ENCODE measurements around the gene CD109. TPM values are rescaled to one million over a fixed set of nuclear protein-coding genes. Genes with fewer than 3 reads are reported as not detected.

Gene CD109
- total and polyA plus RNA-seq, 10 donors = 0.17 to 6.9 (median 3.8) TPM

DNA sequence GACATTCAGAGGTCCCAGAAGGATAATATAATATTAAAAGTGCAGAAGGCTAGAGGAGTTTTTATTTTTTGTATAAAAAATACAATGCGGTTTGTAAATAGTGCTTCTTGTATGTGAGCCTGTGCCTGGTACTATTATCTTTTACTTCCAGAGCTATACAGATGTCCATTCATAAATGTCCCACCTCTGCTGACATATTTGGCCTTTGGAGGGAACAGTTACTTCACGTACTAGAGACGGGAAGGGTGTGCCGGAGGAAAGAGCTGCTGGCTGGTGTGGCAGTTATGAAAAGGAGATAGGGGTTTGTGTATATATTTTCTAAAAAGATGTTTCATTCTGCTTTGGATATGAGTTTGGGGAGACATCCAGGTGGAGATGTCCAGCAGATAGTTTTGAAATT lies 8.8 kb downstream of the CD109 start:
- H3K27ac ChIP-seq = no peak overlapping the region

DNA sequence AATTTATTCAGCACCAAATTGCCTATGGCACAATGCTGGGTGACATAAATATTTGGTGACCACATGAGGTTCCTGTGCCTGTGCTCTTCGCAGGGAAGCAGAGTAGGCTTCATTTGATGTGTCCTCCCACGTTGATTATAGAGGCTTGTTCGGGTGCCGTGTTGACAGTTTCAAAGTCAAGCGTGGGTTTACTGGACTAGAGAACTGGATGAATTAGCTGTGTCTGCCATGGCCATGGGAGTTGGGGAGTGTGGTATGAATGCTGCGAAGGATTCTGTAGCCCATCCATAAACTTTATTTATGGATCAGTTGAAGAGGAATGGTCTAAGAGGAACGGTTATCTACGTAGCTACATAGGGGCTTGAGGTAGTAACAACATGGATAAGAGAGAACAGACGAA lies 11.0 kb downstream of the CD109 start:
- WGBS, 5 donors = 91 to 95% (median 91%) methylated on average over 9 of the region's 9 CpGs
- TF ChIP-seq POLR2AphosphoS5 (IDR thresholded peaks at IDR 0.05) = no peak
- TF ChIP-seq POLR2A (IDR thresholded peaks at IDR 0.05) = no peak
- TF ChIP-seq, protein P1, sequence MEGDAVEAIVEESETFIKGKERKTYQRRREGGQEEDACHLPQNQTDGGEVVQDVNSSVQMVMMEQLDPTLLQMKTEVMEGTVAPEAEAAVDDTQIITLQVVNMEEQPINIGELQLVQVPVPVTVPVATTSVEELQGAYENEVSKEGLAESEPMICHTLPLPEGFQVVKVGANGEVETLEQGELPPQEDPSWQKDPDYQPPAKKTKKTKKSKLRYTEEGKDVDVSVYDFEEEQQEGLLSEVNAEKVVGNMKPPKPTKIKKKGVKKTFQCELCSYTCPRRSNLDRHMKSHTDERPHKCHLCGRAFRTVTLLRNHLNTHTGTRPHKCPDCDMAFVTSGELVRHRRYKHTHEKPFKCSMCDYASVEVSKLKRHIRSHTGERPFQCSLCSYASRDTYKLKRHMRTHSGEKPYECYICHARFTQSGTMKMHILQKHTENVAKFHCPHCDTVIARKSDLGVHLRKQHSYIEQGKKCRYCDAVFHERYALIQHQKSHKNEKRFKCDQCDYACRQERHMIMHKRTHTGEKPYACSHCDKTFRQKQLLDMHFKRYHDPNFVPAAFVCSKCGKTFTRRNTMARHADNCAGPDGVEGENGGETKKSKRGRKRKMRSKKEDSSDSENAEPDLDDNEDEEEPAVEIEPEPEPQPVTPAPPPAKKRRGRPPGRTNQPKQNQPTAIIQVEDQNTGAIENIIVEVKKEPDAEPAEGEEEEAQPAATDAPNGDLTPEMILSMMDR (IDR thresholded peaks at IDR 0.05 in 8 of 11, conservative IDR thresholded peaks at IDR 0.05 in 3 of 11) = no peak
- DNase-seq = no peak
- H3K27ac ChIP-seq = no peak overlapping the region
- H3K9me3 ChIP-seq = no peaks in the 10 kb centered on the region
- no peak overlapping the region for H3K4me3 ChIP-seq
- intact Hi-C loops (cut with DNase I; ENCODE audit: low total_unique reads) = no loop called here
- no peaks in the 10 kb centered on the region for H3K36me3 ChIP-seq
- H3K27me3 ChIP-seq (replicated peaks in 1 of 7) = no peaks in the 10 kb centered on the region
- no peaks in the 10 kb centered on the region for H3K4me1 ChIP-seq

More for the DNA sequence above, 8.8 kb downstream of the CD109 start:
- DNase-seq = no peak
- H3K4me1 ChIP-seq = no peaks in the 10 kb centered on the region
- H3K9me3 ChIP-seq = no peaks in the 10 kb centered on the region
- no peak overlapping the region for H3K4me3 ChIP-seq
- intact Hi-C loops (cut with DNase I; ENCODE audit: low total_unique reads) = no loop called here
- 78 to 92% (median 82%) methylated on average over 4 of the region's 4 CpGs for WGBS, 5 donors
- H3K36me3 ChIP-seq = no peaks in the 10 kb centered on the region
- TF ChIP-seq POLR2AphosphoS5 (IDR thresholded peaks at IDR 0.05) (no peak), POLR2A (IDR thresholded peaks at IDR 0.05) (no peak)
- TF ChIP-seq, protein P1 (IDR thresholded peaks at IDR 0.05 in 8 of 11, conservative IDR thresholded peaks at IDR 0.05 in 3 of 11) = no peak
- H3K27me3 ChIP-seq (replicated peaks in 1 of 7) = no peaks in the 10 kb centered on the region

DNA sequence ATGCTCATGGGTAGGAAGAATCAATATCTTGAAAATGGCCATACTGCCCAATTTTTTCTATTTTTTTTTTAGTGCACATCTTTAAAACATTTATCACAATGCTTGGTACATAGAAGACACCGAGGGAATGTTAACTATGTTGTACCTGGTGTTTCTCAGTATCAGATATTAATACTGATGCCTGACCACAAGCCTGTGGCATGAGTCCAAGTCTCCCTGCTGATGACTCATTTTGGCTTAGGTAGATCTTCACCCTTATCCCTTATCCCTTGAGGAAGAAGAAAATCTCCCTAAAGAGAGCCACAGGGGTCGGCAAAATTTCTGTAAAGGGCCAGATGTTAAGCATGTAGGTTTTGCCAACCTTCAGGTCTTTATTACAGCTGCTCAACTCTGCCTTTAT lies 14.5 kb downstream of the CD109 start:
- Histone ChIP-seq H3K36me3 (no peaks in the 10 kb centered on the region), H3K27me3 (replicated peaks in 1 of 7) (no peaks in the 10 kb centered on the region), H3K4me3 (no peak overlapping the region), H3K27ac (no peak overlapping the region), H3K9me3 (no peaks in the 10 kb centered on the region), H3K4me1 (peaks cover 0 to 15% (median 0%) of the 10 kb centered on the region in 6 donors)
- 61 to 90% (median 77%) methylated on average over 2 of the region's 2 CpGs for WGBS, 5 donors
- no peak for DNase-seq
- intact Hi-C loops (cut with DNase I; ENCODE audit: low total_unique reads) = no loop called here
- TF ChIP-seq POLR2AphosphoS5 (IDR thresholded peaks at IDR 0.05) (no peak), POLR2A (IDR thresholded peaks at IDR 0.05) (no peak)
- TF ChIP-seq, protein P1 (IDR thresholded peaks at IDR 0.05 in 8 of 11, conservative IDR thresholded peaks at IDR 0.05 in 3 of 11) = no peak

DNA sequence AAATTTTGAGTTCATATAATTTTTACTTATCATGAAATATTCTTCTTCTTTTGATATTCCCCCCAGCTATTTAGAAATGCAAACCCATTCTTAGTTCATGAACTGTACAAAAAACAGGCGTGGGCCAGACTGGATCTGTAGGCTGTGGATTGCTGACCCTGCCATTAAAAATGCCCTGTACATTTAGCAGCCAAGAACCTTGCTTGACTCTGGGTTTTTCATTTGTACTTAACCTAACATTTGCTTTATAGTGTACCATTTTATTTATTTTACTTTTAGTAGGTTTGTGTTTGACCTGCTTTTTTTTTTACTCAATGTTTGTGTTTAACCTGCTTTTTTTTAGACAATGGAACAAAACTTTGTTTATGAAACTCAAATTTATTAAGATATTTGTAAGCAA lies 14.9 kb downstream of the CD109 start:
- Histone ChIP-seq H3K27me3 (replicated peaks in 1 of 7) (no peaks in the 10 kb centered on the region), H3K36me3 (no peaks in the 10 kb centered on the region), H3K4me1 (peaks cover 0 to 15% (median 0%) of the 10 kb centered on the region in 6 donors), H3K9me3 (no peaks in the 10 kb centered on the region), H3K27ac (no peak overlapping the region), H3K4me3 (no peak overlapping the region)
- TF ChIP-seq, protein P1 (IDR thresholded peaks at IDR 0.05 in 8 of 11, conservative IDR thresholded peaks at IDR 0.05 in 3 of 11) = no peak
- TF ChIP-seq POLR2A (IDR thresholded peaks at IDR 0.05) = no peak
- no peak for TF ChIP-seq POLR2AphosphoS5 (IDR thresholded peaks at IDR 0.05)
- 83 to 91% (median 85%) methylated on average over 1 of the region's 1 CpG for WGBS, 5 donors
- intact Hi-C loops (cut with DNase I; ENCODE audit: low total_unique reads) = no loop called here
- no peak for DNase-seq
